Measurements from ENCODE around the gene ALKAL2. TPM values are rescaled to one million over a fixed set of nuclear protein-coding genes. Genes with fewer than 3 reads are reported as not detected.

The ALKAL2 gene
- total RNA-seq, 1 experiment from 2014 or later = not detected

DNA sequence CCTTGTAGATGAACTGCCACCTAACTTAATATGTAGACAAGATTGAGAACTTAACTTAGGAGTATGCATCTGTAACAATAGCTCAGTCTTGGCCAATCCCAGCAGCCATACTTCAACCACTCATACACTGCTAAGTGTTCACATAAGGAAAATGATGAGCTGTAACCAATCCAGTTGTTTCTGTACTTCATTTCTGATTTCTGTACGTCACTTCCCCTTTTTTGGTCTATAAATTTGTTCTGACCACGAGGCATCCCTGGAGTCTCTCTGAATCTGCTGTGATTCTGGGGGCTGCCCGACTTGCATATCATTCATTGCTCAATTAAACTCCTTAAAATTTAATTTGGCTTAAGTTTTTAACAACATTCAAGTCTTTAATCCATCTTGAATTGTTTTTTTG lies 30.5 kb downstream of the ALKAL2 start:
- Histone ChIP-seq H4K20me1 (ENCODE audit: insufficient read depth) (no peaks in the 10 kb centered on the region), H3K4me1 (ENCODE audit: control insufficient read depth in 1 of 2, insufficient read depth in 2 of 2, low read length in 2 of 2) (no peaks in the 10 kb centered on the region), H3K9ac (ENCODE audit: low read length) (no peak overlapping the region), H3K36me3 (ENCODE audit: control insufficient read depth in 1 of 2, insufficient read depth in 2 of 2, low read length in 2 of 2) (no peaks in the 10 kb centered on the region), H3K4me2 (ENCODE audit: low read length) (no peak overlapping the region), H3K27me3 (ENCODE audit: insufficient read depth, low read length) (no peaks in the 10 kb centered on the region), H3K27ac (ENCODE audit: low read depth, low read length) (no peak overlapping the region), H3K9me2 (ENCODE audit: insufficient read depth) (no peaks in the 10 kb centered on the region), H3K9me3 (ENCODE audit: control insufficient read depth in 1 of 2, insufficient read depth in 1 of 2, low read depth in 1 of 2, low read length in 2 of 2) (peaks cover 8 to 14% of the 10 kb centered on the region in 2 experiments; a peak in 3 of 4 replicates), H3K4me3 (replicated peaks in 1 of 2; ENCODE audit: low read depth in 1 of 2, low read length in 2 of 2) (no peak overlapping the region), H2AFZ (ENCODE audit: low read depth, low read length, poor library complexity, severe bottlenecking) (no peak overlapping the region), H3K79me2 (ENCODE audit: insufficient read depth, low read length) (peaks cover 3% of the 10 kb centered on the region; the same call in 1 of the 2 replicates)
- DNase-seq (ENCODE audit: low read depth, low spot score) = no peak
- intact Hi-C loops (cut with micrococcal nuclease) = no loop called here
- ATAC-seq = no peak
- TF ChIP-seq JUND (IDR thresholded peaks at IDR 0.05) = no peak
- no peak for TF ChIP-seq FOSL1 (IDR thresholded peaks at IDR 0.05; ENCODE audit: low read depth)
- TF ChIP-seq, protein P1, sequence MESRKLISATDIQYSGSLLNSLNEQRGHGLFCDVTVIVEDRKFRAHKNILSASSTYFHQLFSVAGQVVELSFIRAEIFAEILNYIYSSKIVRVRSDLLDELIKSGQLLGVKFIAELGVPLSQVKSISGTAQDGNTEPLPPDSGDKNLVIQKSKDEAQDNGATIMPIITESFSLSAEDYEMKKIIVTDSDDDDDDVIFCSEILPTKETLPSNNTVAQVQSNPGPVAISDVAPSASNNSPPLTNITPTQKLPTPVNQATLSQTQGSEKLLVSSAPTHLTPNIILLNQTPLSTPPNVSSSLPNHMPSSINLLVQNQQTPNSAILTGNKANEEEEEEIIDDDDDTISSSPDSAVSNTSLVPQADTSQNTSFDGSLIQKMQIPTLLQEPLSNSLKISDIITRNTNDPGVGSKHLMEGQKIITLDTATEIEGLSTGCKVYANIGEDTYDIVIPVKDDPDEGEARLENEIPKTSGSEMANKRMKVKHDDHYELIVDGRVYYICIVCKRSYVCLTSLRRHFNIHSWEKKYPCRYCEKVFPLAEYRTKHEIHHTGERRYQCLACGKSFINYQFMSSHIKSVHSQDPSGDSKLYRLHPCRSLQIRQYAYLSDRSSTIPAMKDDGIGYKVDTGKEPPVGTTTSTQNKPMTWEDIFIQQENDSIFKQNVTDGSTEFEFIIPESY (IDR thresholded peaks at IDR 0.05; ENCODE audit: extremely low read depth, insufficient replicate concordance, low read length) = no peak
- TF ChIP-seq, protein P2, sequence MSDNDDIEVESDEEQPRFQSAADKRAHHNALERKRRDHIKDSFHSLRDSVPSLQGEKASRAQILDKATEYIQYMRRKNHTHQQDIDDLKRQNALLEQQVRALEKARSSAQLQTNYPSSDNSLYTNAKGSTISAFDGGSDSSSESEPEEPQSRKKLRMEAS (IDR thresholded peaks at IDR 0.05) = no peak
- POLR2A ChIA-PET = no interaction called here
- RAD21 ChIA-PET (ENCODE audit: low non-redundant PET in 1 of 2, low total read pairs in 2 of 2, uncharacterized antibody in 2 of 2, unreplicated experiment in 2 of 2) = no interaction called here
- CTCF ChIA-PET = no interaction called here
- no TSS peak for BruUV-seq (replicated peaks)

DNA sequence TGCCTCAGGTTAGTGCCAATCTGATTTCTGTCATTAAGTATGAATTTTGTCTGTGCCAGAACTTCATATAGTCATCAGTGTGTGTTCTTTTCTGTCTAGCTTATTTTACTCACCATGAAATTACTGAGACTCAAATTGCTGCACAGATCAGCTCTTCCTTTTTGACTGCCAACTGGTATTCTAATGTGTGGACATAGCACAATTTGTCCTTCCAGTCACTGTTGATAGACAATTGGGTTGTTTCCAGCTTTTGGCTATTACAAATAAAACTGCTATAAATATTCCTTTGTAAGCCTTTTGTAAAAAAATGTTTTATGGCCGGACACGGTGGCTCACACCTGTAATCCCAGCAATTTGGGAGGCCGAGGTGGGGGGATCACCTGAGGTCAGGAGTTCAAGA lies 31.8 kb downstream of the ALKAL2 start:
- DNase-seq (ENCODE audit: low read depth, low spot score) (no peak), ATAC-seq (no peak)
- H3K27me3 ChIP-seq (ENCODE audit: insufficient read depth, low read length) = no peaks in the 10 kb centered on the region
- intact Hi-C loops (cut with micrococcal nuclease) = no loop called here
- RAD21 ChIA-PET (ENCODE audit: low non-redundant PET in 1 of 2, low total read pairs in 2 of 2, uncharacterized antibody in 2 of 2, unreplicated experiment in 2 of 2) = no interaction called here
- no peak for TF ChIP-seq EZH2phosphoT487 (IDR thresholded peaks at IDR 0.05; ENCODE audit: borderline replicate concordance)
- TF ChIP-seq POLR2AphosphoS5 (IDR thresholded peaks at IDR 0.05; ENCODE audit: low read depth, low read length) = no peak
- TF ChIP-seq, protein P2 (IDR thresholded peaks at IDR 0.05) = no peak
- TF ChIP-seq, protein P3, sequence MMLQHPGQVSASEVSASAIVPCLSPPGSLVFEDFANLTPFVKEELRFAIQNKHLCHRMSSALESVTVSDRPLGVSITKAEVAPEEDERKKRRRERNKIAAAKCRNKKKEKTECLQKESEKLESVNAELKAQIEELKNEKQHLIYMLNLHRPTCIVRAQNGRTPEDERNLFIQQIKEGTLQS (IDR thresholded peaks at IDR 0.05) = no peak
- TF ChIP-seq CEBPB (IDR thresholded peaks at IDR 0.05; ENCODE audit: low read depth) = no peak
- TF ChIP-seq SRF (IDR thresholded peaks at IDR 0.05; ENCODE audit: low read depth) = no peak
- no peak for TF ChIP-seq SP1 (IDR thresholded peaks at IDR 0.05; ENCODE audit: low read depth)
- no peak for TF ChIP-seq EGR1 (IDR thresholded peaks at IDR 0.05; ENCODE audit: low read depth)
- H3K4me1 ChIP-seq (ENCODE audit: control insufficient read depth in 1 of 2, insufficient read depth in 2 of 2, low read length in 2 of 2) = no peaks in the 10 kb centered on the region
- CTCF ChIA-PET = interaction anchor here (1.6 kb wide), 1 partner anchor 10 kb away, joined by 6 read pairs; no protein-coding TSS in a partner anchor
- H3K9me2 ChIP-seq (ENCODE audit: insufficient read depth) = no peaks in the 10 kb centered on the region
- no peak overlapping the region for H3K27ac ChIP-seq (ENCODE audit: low read depth, low read length)
- no peak overlapping the region for H3K4me2 ChIP-seq (ENCODE audit: low read length)
- peaks cover under 1% of the 10 kb centered on the region; the same call in 1 of the 2 replicates for H3K79me2 ChIP-seq (ENCODE audit: insufficient read depth, low read length)
- no peak overlapping the region for H3K4me3 ChIP-seq (replicated peaks in 1 of 2; ENCODE audit: low read depth in 1 of 2, low read length in 2 of 2)
- POLR2A ChIA-PET = no interaction called here
- peaks cover 8 to 14% of the 10 kb centered on the region in 2 experiments; a peak in 3 of 4 replicates for H3K9me3 ChIP-seq (ENCODE audit: control insufficient read depth in 1 of 2, insufficient read depth in 1 of 2, low read depth in 1 of 2, low read length in 2 of 2)
- no peak overlapping the region for H2AFZ ChIP-seq (ENCODE audit: low read depth, low read length, poor library complexity, severe bottlenecking)
- no TSS peak for BruUV-seq (replicated peaks)
- no peaks in the 10 kb centered on the region for H3K36me3 ChIP-seq (ENCODE audit: control insufficient read depth in 1 of 2, insufficient read depth in 2 of 2, low read length in 2 of 2)
- H4K20me1 ChIP-seq (ENCODE audit: insufficient read depth) = no peaks in the 10 kb centered on the region
- no peak overlapping the region for H3K9ac ChIP-seq (ENCODE audit: low read length)

All from HCT116 (cell line).